Thyroid gland (tissue), 4 donors: ENCODE measurements around the gene PER2. TPM values are rescaled to one million over a fixed set of nuclear protein-coding genes. Genes with fewer than 3 reads are reported as not detected.
A peak's percentile ranks its signal among the peaks of the same experiment; 100 is the strongest.

Experiments used
- DNase-seq, 2 donors: peaks; one replicate each; pipeline ENCODE4 v3.0.0-alpha.2; 2019
- H3K27ac ChIP-seq, 3 donors: fragments of 200-600 bp; sonication (generic); 1 replicate in 2 of 3; 2 replicates in 1 of 3; pipeline ENCODE4 v1.5.1; 2016 to 2019; ENCODE audit warnings: mild to moderate bottlenecking in 1 of 3, moderate library complexity in 1 of 3
- H3K27me3 ChIP-seq: fragments of 200-600 bp; sonication (generic); one replicate; pipeline ENCODE4 v1.5.1; 2019
- H3K36me3 ChIP-seq, 2 donors: fragments of 200-600 bp; sonication (generic); one replicate each; pipeline ENCODE4 v1.5.1; 2016 to 2019
- H3K4me1 ChIP-seq, 2 donors: fragments of 200-600 bp; sonication (generic); one replicate each; pipeline ENCODE4 v1.5.1; 2017 to 2019
- H3K4me3 ChIP-seq, 3 donors: fragments of 200-600 bp; sonication (generic); replicated peaks in 1 of 3; 1 replicate in 2 of 3; 2 replicates in 1 of 3; pipeline ENCODE4 v1.5.1; 2016; ENCODE audit warnings: mild to moderate bottlenecking in 1 of 3
- H3K9me3 ChIP-seq: fragments of 200-600 bp; sonication (generic); one replicate; pipeline ENCODE4 v1.5.1; 2017
- POLR2A ChIP-seq, 2 donors: fragments of 450-650 bp; IDR thresholded peaks; one replicate each; pipeline ENCODE4 v1.6.1; 2017; ENCODE audit warnings: antibody characterized with exemption in 2 of 2, mild to moderate bottlenecking in 2 of 2, moderate library complexity in 1 of 2
- WGBS, 2 donors: methylation state at CpG; one replicate each; pipeline ENCODE4 v1.1.5; 2017; 5-methylcytosine and 5-hydroxymethylcytosine counted together
- intact Hi-C: fragments of 100-400 bp; cut with DNase I; formaldehyde crosslinking; loops from one replicate; pipeline ENCODE4 v1.15.1; 2023
- total RNA-seq, 4 donors: library from RNA; depleted of rRNA; stranded (reverse); fragments of >200 nt; gene quantifications; one replicate each; pipeline ENCODE4 v1.2.3, GENCODE V29; 2016
- TF ChIP-seq, protein P1 (sequence below), 6 experiments: fragments of 200-600 bp in 3 of 6; fragments of 450-650 bp in 3 of 6; sonication (generic) in 3 of 6; IDR thresholded peaks; one replicate each; pipeline ENCODE4 v1.5.1; 2016 to 2019; ENCODE audit warnings: antibody characterized with exemption in 6 of 6, mild to moderate bottlenecking in 2 of 6, inconsistent platforms in 1 of 6, moderate library complexity in 1 of 6

The PER2 gene
- total RNA-seq, 4 donors from 2014 or later, result 6.5 to 17.6 (median 9.6) TPM

DNA sequence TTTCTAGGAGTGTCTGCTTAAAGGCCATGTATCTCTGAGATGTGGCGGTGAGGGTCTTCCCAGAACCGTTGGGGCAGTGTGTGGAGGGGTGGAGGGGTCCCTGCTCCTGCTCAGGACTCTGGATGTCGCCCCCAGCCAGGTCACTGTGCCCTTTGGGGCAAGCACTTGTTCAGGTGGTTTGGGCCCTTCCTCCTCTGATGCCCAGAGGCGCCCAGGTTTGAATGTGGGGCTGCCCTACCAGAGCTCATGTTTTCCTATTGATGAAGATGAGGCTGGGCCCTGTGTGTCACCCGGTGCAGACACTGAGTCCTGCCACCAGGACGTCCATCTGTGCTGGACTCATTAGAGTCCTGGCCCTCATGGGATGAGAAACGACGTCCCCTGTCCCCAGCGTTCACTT lies 14.3 kb upstream of the PER2 start:
- TF ChIP-seq POLR2A (IDR thresholded peaks at IDR 0.05), result no peak
- TF ChIP-seq, protein P1, sequence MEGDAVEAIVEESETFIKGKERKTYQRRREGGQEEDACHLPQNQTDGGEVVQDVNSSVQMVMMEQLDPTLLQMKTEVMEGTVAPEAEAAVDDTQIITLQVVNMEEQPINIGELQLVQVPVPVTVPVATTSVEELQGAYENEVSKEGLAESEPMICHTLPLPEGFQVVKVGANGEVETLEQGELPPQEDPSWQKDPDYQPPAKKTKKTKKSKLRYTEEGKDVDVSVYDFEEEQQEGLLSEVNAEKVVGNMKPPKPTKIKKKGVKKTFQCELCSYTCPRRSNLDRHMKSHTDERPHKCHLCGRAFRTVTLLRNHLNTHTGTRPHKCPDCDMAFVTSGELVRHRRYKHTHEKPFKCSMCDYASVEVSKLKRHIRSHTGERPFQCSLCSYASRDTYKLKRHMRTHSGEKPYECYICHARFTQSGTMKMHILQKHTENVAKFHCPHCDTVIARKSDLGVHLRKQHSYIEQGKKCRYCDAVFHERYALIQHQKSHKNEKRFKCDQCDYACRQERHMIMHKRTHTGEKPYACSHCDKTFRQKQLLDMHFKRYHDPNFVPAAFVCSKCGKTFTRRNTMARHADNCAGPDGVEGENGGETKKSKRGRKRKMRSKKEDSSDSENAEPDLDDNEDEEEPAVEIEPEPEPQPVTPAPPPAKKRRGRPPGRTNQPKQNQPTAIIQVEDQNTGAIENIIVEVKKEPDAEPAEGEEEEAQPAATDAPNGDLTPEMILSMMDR (IDR thresholded peaks at IDR 0.05), result no peak
- Histone ChIP-seq H3K9me3 (no peaks in the 10 kb centered on the region), H3K27me3 (no peaks in the 10 kb centered on the region), H3K4me1 (peaks cover 11 to 15% of the 10 kb centered on the region in 2 donors), H3K4me3 (no peak overlapping the region), H3K27ac (no peak overlapping the region), H3K36me3 (no peaks in the 10 kb centered on the region)
- 84 to 90% methylated on average over 7 of the region's 9 CpGs for WGBS, 2 donors
- DNase-seq, result no peak
- intact Hi-C loops, result no loop called here

DNA sequence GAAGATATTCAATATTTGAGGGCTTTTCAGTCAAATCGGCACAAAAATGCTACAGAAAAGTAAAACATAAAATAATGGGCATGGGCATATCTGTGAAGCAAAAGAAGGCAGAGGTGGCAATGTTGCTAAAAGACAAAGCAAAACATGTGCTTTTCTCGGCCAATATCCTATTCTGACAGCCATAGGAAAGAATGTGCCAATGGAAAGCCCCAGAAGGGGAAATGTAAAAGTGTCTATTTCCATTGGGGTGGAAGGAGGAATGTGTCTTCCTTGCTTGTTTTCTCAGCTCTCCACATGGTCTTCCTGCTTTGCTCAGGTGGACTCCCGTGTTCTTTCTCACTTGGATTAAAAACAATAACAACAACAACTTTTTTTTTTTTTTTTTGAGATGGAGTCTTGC lies 13.7 kb upstream of the PER2 start:
- no peaks in the 10 kb centered on the region for H3K27me3 ChIP-seq
- WGBS, 2 donors, result 74 to 88% methylated on average over 3 of the region's 3 CpGs
- no peak for TF ChIP-seq POLR2A (IDR thresholded peaks at IDR 0.05)
- TF ChIP-seq, protein P1 (IDR thresholded peaks at IDR 0.05), result no peak
- H3K4me3 ChIP-seq, result no peak overlapping the region
- peaks cover 11 to 15% of the 10 kb centered on the region in 2 donors for H3K4me1 ChIP-seq
- DNase-seq, result no peak
- H3K27ac ChIP-seq, result no peak overlapping the region
- intact Hi-C loops, result no loop called here
- H3K36me3 ChIP-seq, result no peaks in the 10 kb centered on the region
- no peaks in the 10 kb centered on the region for H3K9me3 ChIP-seq

DNA sequence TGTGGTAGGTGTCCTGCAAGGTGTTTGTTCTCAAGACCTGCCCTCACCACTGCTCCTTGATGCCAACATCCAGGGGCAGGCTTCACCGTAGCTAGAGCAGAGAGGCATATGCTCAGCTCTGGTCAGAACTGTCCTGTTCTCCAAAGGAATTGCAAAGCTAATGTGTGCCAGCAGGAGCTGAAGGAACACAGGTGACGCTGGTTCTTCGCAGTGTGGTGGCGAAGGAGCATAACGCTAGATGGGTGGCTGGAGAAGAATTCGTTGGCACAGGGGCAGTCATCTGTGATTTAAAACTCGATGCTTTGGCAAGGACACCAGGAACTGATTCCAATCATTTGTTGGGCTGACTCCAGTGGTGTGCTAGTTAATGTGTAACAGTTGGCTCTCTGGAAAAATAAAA lies 11.4 kb upstream of the PER2 start:
- TF ChIP-seq, protein P1 (IDR thresholded peaks at IDR 0.05), result peak in 1 of 6 experiments; percentile 56
- TF ChIP-seq POLR2A (IDR thresholded peaks at IDR 0.05), result peak in 1 of 2 donors; percentile 29
- no peaks in the 10 kb centered on the region for H3K36me3 ChIP-seq
- no peak overlapping the region for H3K4me3 ChIP-seq
- H3K27ac ChIP-seq, result peak overlapping the region; percentile 50 to 63 (median 59)
- DNase-seq, result peak; percentile 79 to 83
- H3K27me3 ChIP-seq, result no peaks in the 10 kb centered on the region
- intact Hi-C loops, result no loop called here
- no peaks in the 10 kb centered on the region for H3K9me3 ChIP-seq
- peaks cover 11 to 15% of the 10 kb centered on the region in 2 donors for H3K4me1 ChIP-seq
- WGBS, 2 donors, result 17 to 31% methylated on average over 7 of the region's 7 CpGs

DNA sequence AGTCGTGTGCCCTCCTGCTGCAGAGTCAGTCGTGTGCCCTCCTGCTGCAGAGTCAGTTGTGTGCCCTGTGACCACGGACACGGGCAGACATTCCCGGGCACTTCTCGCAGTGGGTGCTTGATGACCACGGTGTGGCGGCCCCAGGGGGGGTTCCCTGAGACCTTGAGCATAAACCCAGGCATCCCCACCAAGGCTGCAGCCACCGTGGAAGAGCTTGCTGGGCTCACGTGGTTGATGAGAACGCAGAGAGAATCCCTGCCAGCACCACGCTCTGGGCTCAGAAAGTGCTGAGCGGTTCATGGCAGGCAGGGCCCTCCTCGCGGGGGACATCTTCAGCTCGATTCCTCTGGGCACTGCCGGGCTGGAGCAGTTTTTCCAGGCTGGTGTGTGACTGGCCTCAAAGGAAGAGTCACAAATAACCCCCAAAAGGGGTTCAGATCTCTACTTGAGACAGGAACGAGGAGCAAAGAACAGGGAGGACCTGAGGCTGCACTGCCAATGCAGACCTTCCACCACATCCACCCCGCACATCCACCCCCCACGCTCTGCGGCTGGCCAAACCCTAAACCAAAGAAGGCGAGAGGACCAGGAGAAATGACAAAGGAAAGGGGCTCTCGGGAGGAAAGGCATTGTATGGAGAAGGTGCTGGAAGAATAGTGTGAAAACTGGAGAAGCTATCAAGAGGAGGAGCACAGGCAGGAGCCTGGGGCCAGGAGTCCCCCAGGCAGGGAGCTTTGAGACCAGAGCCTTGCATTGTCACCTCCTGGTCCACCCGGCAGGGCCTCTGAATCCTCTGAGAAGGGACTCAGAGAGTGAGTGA lies 8.4 kb upstream of the PER2 start:
- TF ChIP-seq, protein P1 (IDR thresholded peaks at IDR 0.05), result no peak
- no peak for TF ChIP-seq POLR2A (IDR thresholded peaks at IDR 0.05)
- intact Hi-C loops, result no loop called here
- no peaks in the 10 kb centered on the region for H3K27me3 ChIP-seq
- 80 to 82% methylated on average over 10 to 12 of the region's 24 CpGs for WGBS, 2 donors
- peaks cover 11 to 15% of the 10 kb centered on the region in 2 donors for H3K4me1 ChIP-seq
- DNase-seq, result no peak
- H3K36me3 ChIP-seq, result no peaks in the 10 kb centered on the region
- H3K4me3 ChIP-seq, result no peak overlapping the region
- no peak overlapping the region for H3K27ac ChIP-seq
- H3K9me3 ChIP-seq, result no peaks in the 10 kb centered on the region
